Common myeloid progenitor, CD34-positive (primary cell): ENCODE results near the gene SKIDA1.

ENCODE experiments used
- CTCF ChIA-PET: fragments of 350-600 bp; sonication (Branson Sonifier 250); formaldehyde crosslinking; loops from one replicate; lab custom pipeline; 2021; ENCODE audit warnings: antibody characterized with exemption; lab: Charles Lee
- POLR2A ChIA-PET: fragments of 350-600 bp; sonication (Branson Sonifier 250); formaldehyde crosslinking; loops from one replicate; lab custom pipeline; 2021; ENCODE audit warnings: antibody characterized with exemption; lab: Charles Lee
- DNase-seq, 3 donors: peaks; one replicate each; pipeline versions ENCODE4 v3.0.0 to v3.0.0-alpha.2; 2013
- H3K27ac ChIP-seq, 2 experiments: 1 replicate in 1 of 2; 2 replicates in 1 of 2; pipeline ENCODE4 v1.7.0; 2013; ENCODE audit warnings: inconsistent platforms in 2 of 2, low read length in 2 of 2, mild to moderate bottlenecking in 2 of 2, low read depth in 1 of 2, moderate library complexity in 1 of 2; ENCODE audit not compliant: severe bottlenecking in 2 of 2, insufficient read depth in 1 of 2, poor library complexity in 1 of 2
- H3K27me3 ChIP-seq, 5 experiments: replicated peaks in 2 of 5; 1 replicate in 3 of 5; 2 replicates in 2 of 5; pipeline versions ENCODE4 v1.6.1 to v1.7.0; 2013; ENCODE audit warnings: low read length in 4 of 5, mild to moderate bottlenecking in 2 of 5, moderate library complexity in 2 of 5, inconsistent platforms in 1 of 5; ENCODE audit not compliant: insufficient read depth in 5 of 5, control insufficient read depth in 4 of 5
- H3K36me3 ChIP-seq, 4 experiments: 1 replicate in 2 of 4; 2 replicates in 2 of 4; pipeline versions ENCODE4 v1.6.1 to v1.7.0; 2013; ENCODE audit warnings: low read length in 3 of 4, control low read depth in 1 of 4, mild to moderate bottlenecking in 1 of 4; ENCODE audit not compliant: control insufficient read depth in 4 of 4, insufficient read depth in 4 of 4
- H3K4me1 ChIP-seq, 4 experiments: 1 replicate in 3 of 4; 2 replicates in 1 of 4; pipeline versions ENCODE4 v1.6.1 to v1.7.1; 2013; ENCODE audit warnings: low read length in 3 of 4, mild to moderate bottlenecking in 3 of 4, control low read depth in 1 of 4, inconsistent platforms in 1 of 4, moderate library complexity in 1 of 4; ENCODE audit not compliant: control insufficient read depth in 4 of 4, insufficient read depth in 4 of 4; ENCODE audit errors: control extremely low read depth in 1 of 4
- H3K4me3 ChIP-seq, 7 experiments: 1 replicate in 4 of 7; 2 replicates in 3 of 7; pipeline versions ENCODE4 v1.5.1 to v1.7.0; 2013; ENCODE audit warnings: mild to moderate bottlenecking in 7 of 7, low read length in 6 of 7, moderate library complexity in 6 of 7, inconsistent platforms in 2 of 7, low read depth in 2 of 7, control low read depth in 1 of 7; ENCODE audit not compliant: insufficient read depth in 4 of 7, control insufficient read depth in 1 of 7; ENCODE audit errors: extremely low read depth in 1 of 7
- H3K9me3 ChIP-seq, 5 experiments: 1 replicate in 4 of 5; 2 replicates in 1 of 5; pipeline versions ENCODE4 v1.6.1 to v1.7.1; 2013; ENCODE audit warnings: low read length in 4 of 5, mild to moderate bottlenecking in 2 of 5, inconsistent platforms in 1 of 5, low read depth in 1 of 5, moderate library complexity in 1 of 5; ENCODE audit not compliant: control insufficient read depth in 4 of 5, insufficient read depth in 2 of 5; ENCODE audit errors: control extremely low read depth in 1 of 5
- WGBS: methylation state at CpG from one replicate; pipeline ENCODE4 v1.1.5; 2013; ENCODE audit not compliant: insufficient coverage; 5-methylcytosine and 5-hydroxymethylcytosine counted together

Gene SKIDA1

GRCh38 chr10:21526188-21526859 is 842 bp upstream of the SKIDA1 start:
- Histone ChIP-seq H3K4me1 (peaks cover 27 to 67% (median 47%) of the 10 kb centered on the region in 4 experiments), H3K9me3 (no peaks in the 10 kb centered on the region), H3K4me3 (peak overlapping the region; percentile 60 to 96 (median 82)), H3K27me3 (no peaks in the 10 kb centered on the region), H3K36me3 (no peaks in the 10 kb centered on the region), H3K27ac (peak overlapping the region; percentile 86 to 95)
- 0% methylated on average over 35 of the region's 56 CpGs for WGBS
- ChIA-PET POLR2A (interaction anchor here (1.0 to 2.4 kb wide), 4 partner anchors 9 to 30 kb away, joined by 5 to 9 read pairs (median 6); no protein-coding TSS in a partner anchor), CTCF (interaction anchor here (0.7 to 16.3 kb wide), 4 partner anchors 10 to 28 kb away, joined by 3 to 134 read pairs (median 5); no protein-coding TSS in a partner anchor)
- peak; percentile 82 to 95 (median 92) for DNase-seq

DNA sequence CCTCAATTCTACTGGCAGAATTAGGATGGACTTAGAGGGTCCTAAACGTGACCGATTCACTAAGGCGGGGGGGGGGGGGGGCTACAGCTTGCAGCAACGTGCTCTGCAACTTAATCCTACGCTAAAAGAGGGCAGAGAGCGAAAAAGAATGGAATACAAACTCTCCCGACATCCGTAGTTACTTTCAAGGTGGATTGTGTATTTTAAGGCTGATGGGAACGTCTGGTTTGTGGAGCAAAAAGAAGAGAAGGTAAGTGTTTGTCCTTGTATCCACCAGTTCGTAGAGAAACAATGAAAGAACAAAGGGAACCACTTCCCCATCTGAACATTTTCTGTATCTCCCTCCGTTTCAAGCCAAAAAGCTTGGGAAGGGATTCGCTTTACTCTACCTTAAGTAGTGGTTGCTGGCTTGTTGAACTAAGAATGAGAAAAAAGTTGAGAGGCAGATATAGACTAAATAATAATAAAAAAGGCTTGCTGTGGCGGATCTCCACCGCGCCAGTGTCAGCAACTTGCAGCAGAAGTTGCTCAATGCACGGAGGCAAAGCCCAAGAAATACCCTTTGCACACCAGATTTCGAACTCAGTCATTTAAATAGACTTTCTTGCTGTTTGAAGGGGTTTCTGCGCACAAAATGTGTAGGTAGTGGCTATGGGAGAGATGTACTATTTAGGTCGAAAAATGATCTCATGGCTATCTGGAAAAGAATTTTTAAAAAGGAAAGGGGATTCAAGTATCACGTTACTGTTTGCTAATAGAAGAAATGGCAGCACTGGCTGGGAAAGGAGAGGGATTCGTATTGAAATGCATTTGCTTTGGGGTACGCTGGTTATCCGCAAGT is 736 bp downstream of the SKIDA1 start:
- H3K4me1 ChIP-seq = peaks cover 21 to 71% (median 50%) of the 10 kb centered on the region in 4 experiments
- ChIA-PET CTCF (interaction anchor here (1.1 to 16.3 kb wide), 3 partner anchors 14 to 27 kb away, joined by 4 to 134 read pairs (median 6); no protein-coding TSS in a partner anchor), POLR2A (interaction anchor here (0.7 to 1.7 kb wide), 2 partner anchors 9 to 29 kb away, joined by 3 to 5 read pairs; partner anchors contain the start of gene MLLT10)
- peak overlapping the region; percentile 86 to 95 for H3K27ac ChIP-seq
- no peaks in the 10 kb centered on the region for H3K36me3 ChIP-seq
- no peaks in the 10 kb centered on the region for H3K9me3 ChIP-seq
- peak; percentile 36 to 77 (median 72) for DNase-seq
- 0% methylated on average over 6 of the region's 23 CpGs for WGBS
- H3K4me3 ChIP-seq = peak overlapping the region; percentile 66 to 96 (median 82)
- no peaks in the 10 kb centered on the region for H3K27me3 ChIP-seq

DNA sequence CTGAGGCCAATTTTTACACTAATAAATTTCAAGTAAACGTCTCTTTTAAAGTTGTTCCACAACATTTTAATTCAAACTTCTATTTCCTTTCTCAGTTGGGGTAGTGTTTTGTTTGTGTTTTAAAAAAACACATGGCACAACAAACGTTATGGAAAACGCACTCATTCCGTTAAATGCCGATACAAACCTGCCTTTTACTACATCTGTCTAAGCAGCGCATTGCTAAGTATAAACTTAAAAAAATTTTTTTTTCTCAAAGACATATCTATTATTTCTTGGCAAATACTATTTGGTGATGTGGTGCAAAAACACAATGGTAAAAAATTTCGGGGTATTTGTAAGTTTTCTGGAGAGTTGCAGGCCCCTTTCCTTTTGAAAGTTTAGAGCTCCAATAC is 1.4 kb downstream of the SKIDA1 start:
- CTCF ChIA-PET = interaction anchor here (2.0 to 16.3 kb wide), 2 partner anchors 14 to 26 kb away, joined by 6 to 134 read pairs; no protein-coding TSS in a partner anchor
- Histone ChIP-seq H3K9me3 (no peaks in the 10 kb centered on the region), H3K27me3 (no peaks in the 10 kb centered on the region), H3K4me3 (peak overlapping the region in 6 of 7 experiments; percentile 72 to 96 (median 82)), H3K36me3 (no peaks in the 10 kb centered on the region), H3K4me1 (peaks cover 27 to 74% (median 54%) of the 10 kb centered on the region in 4 experiments), H3K27ac (peak overlapping the region; percentile 86 to 95)
- POLR2A ChIA-PET = interaction anchor here (0.7 kb wide), 1 partner anchor 10 kb away, joined by 3 read pairs; the partner anchor contains the start of gene MLLT10
- 50% methylated on average over 4 of the region's 7 CpGs for WGBS
- DNase-seq = no peak

DNA sequence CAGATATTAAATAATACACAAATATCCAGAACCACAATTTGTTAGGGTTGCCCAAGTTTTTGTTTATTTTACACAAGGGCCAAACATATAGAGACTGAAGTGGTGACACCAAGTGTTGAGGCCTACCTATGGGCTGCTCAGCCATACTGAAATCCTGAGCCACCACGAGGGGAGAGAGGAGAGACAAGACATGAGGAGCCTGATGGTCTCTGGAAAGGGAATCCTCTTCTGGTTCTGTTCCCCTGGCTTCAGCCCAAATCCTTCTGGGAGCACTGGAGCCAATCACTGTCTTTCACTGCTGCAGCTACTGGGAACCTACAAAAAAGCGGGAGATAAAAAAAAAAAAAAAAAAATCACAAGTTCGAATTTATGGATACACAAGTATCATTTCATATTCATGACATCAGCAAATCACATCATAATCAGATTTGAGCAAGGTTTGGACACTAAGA is 1.9 kb downstream of the SKIDA1 start:
- H3K9me3 ChIP-seq = no peaks in the 10 kb centered on the region
- DNase-seq = peak in 1 of 3 donors; percentile 39
- no peaks in the 10 kb centered on the region for H3K36me3 ChIP-seq
- peak overlapping the region; percentile 6 to 95 for H3K27ac ChIP-seq
- H3K4me3 ChIP-seq = peak overlapping the region in 3 of 7 experiments; percentile 21 to 83 (median 28)
- ChIA-PET POLR2A (interaction anchor here (0.7 kb wide), 1 partner anchor 10 kb away, joined by 3 read pairs; the partner anchor contains the start of gene MLLT10), CTCF (interaction anchor here (16.3 kb wide), 1 partner anchor 26 kb away, joined by 134 read pairs; no protein-coding TSS in a partner anchor)
- 20% methylated on average over 1 of the region's 3 CpGs for WGBS
- no peaks in the 10 kb centered on the region for H3K27me3 ChIP-seq
- H3K4me1 ChIP-seq = peaks cover 33 to 74% (median 56%) of the 10 kb centered on the region in 4 experiments

DNA sequence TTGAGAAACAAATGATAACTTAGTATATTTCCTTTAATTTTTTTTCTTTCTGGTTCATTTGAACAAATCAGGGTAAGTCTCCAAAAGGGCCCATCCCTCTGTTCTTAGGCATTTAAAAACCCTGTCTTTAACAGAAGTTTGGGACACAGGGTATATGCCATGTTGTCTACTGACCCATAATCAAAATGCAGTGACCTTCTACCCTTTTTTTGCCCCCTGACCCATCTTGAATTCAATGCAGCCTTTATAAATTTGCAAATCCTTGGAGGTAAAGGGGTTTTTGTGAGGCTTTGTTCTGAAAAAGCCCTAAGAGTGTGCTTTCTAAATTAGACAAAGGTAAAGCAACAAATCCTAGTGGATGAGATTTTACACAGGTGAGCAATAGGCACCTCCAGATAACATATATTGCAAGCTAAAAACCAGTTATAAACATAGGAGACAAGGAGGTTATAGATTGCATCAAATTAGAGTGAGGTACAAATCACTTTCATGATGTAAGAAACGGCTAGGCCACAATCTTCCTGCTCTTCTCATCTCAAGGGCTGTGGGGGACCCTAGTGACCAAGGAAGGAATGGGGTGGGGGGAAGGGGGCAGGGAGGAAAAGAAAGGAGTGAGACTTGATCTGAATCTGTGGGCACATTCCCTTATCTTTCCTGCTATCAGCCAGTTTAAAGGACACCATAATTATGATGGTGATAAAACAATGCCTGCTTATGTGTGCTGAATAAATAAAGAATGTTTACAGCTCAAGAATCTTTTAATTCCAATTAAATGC is 2.7 kb downstream of the SKIDA1 start:
- ChIA-PET POLR2A (no interaction called here), CTCF (interaction anchor here (1.2 to 16.3 kb wide), 4 partner anchors 10 to 244 kb away, joined by 3 to 134 read pairs (median 6); partner anchors contain the start of gene MLLT10)
- no peaks in the 10 kb centered on the region for H3K27me3 ChIP-seq
- H3K4me3 ChIP-seq = peak overlapping the region in 1 of 7 experiments; percentile 83
- H3K36me3 ChIP-seq = no peaks in the 10 kb centered on the region
- DNase-seq = peak; percentile 51 to 57 (median 53)
- no CpG with 5 or more reads among the region's 1 CpG for WGBS
- peaks cover 32 to 74% (median 59%) of the 10 kb centered on the region in 4 experiments for H3K4me1 ChIP-seq
- H3K9me3 ChIP-seq = no peaks in the 10 kb centered on the region
- peak overlapping the region; percentile 6 to 95 for H3K27ac ChIP-seq
